Stimulated activated CD8-positive, alpha-beta memory T cell treated with anti-CD3 and anti-CD28 coated beads, Interleukin-2, amount 100 ng/mL, for 48 hours (primary cell): Measurements from ENCODE around the gene GSTP1.
"Not testable (repeated sequence)": the region's sequence is repeated elsewhere in the genome, so short reads cannot be mapped to it uniquely, and the experiment has no call there.

Experiments
- DNase-seq, 2 donors: peaks; one replicate each; pipeline ENCODE4 v3.0.0-alpha.2; 2020; ENCODE audit warnings: low read depth in 2 of 2

Gene GSTP1

DNA sequence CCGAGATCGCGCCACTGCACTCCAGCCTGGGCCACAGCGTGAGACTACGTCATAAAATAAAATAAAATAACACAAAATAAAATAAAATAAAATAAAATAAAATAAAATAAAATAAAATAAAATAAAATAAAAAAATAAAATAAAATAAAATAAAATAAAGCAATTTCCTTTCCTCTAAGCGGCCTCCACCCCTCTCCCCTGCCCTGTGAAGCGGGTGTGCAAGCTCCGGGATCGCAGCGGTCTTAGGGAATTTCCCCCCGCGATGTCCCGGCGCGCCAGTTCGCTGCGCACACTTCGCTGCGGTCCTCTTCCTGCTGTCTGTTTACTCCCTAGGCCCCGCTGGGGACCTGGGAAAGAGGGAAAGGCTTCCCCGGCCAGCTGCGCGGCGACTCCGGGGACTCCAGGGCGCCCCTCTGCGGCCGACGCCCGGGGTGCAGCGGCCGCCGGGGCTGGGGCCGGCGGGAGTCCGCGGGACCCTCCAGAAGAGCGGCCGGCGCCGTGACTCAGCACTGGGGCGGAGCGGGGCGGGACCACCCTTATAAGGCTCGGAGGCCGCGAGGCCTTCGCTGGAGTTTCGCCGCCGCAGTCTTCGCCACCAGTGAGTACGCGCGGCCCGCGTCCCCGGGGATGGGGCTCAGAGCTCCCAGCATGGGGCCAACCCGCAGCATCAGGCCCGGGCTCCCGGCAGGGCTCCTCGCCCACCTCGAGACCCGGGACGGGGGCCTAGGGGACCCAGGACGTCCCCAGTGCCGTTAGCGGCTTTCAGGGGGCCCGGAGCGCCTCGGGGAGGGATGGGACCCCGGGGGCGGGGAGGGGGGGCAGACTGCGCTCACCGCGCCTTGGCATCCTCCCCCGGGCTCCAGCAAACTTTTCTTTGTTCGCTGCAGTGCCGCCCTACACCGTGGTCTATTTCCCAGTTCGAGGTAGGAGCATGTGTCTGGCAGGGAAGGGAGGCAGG, at the start of gene GSTP1:
GSTP1 (plus strand) TSS at position 566 of the 958 bp plus-strand sequence; CDS start at position 598, 32 bp downstream.
- peak; percentile 80 to 83 for DNase-seq

DNA sequence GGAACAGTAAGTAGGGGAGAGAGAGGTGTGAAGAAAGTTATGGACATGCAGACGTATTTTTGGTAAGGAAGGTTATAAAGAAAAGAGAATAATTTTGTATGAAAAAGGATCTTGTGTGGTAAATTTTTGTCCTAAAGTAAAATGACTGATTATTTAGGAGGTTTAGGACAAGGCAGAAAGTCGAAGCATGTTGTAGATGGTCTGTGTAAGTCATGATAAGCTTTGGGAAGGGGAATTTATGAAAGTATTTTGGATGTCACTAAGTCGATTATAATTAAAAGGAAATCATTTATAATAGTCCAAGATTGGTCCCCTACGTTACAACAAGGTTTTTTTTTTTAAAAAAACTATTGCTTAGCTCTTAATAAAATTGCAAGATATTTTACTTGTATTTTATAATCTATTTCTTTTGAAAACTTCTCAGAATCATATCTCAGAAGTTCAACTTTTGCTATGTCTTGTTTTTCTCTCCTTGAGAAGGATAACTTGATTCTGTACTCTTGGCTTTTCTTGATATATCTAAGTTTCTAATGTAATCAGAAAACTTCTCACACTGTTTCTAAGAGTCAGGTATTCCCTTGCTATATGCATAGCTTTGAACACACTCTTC, 49.4 kb upstream of the GSTP1 start:
- no peak for DNase-seq

DNA sequence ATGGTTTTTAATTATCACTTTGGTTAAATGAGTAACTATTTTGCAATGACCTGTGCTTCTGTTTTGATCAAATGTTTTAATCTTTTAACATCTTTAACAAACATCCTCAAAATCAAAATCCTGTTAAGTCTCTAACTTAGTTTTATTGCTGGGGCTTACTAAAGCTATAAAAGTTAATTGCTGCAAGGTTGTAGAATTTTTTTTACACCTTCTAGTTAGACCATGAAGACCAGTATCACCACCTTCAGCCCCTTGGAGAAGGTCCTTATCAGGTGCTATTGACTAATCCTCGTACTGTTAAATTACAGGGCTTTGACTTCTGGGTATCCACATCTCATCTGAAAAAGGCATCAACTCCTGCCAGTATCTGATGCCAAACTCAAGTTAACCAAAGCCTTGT, 48.1 kb upstream of the GSTP1 start:
- no peak for DNase-seq

DNA sequence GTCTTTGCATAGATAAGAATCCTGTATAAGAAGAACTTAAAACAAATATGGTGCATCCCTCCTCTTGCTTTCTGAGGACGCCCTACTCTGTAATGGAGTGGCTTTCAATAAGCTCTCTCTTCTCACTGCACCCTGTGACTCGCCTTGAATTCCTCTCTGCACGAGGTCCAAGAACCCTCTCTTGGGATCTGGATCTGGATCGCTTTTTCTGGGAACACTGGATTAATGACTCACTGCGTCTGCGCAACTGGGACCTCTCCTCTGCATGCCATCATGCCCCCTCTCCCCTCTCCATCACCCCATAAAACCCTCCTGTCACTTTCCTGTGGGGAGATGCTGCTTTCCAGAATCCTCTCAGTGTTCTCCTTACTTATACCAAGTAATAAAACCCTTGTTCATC, 45.3 kb upstream of the GSTP1 start:
- no peak for DNase-seq

DNA sequence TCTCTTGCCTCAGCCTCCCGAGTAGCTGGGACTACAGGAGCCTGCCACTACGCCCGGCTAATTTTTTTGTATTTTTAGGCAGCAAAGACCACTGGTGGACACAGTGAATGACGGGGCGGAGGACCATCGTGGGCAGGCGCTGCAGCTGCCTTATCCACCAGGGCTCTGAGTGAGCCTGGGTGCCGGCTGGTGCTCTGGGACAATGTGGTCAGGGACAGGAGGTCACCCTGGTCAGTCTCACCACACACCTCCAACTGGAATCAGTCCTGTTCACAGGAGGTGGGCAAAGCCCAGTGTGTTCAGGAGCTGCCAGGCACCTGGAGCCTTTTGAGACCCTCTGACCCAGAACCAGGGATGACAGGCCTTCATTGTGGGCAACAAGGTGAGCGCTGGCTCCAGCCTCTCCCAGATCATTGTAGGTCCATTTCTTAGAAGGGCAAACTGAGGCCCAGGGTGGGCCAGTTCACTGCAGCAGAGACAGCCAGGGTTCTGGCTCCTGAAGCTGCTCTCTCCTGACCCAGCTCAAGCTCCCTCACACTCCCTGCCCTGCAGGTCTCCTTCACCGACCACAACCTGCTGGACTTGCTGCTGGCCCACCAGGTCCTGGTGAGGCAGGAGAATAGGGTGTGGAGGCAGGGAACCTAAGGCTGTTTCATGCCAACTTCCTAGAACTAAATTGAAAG, 44.6 kb upstream of the GSTP1 start:
- DNase-seq: no peak

DNA sequence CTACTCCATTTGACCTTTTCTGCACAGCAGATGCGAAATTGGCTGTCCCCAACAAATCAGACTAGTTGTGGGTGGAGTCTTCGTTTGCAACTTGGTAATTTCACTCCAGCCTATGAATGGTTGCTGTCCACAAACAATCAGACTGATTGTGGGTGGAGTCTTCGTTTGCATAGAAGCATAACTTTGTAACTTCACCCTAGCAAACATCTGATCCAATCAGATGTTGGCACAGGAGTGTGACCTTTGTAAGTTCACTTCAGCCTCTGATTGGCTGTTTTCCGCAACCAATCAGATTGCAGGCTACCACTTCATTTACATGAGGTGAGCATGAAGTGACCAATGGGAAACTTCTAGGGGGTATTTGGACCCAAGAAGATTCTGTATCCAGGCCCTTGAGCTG, 44.1 kb upstream of the GSTP1 start:
- DNase-seq: no peak

DNA sequence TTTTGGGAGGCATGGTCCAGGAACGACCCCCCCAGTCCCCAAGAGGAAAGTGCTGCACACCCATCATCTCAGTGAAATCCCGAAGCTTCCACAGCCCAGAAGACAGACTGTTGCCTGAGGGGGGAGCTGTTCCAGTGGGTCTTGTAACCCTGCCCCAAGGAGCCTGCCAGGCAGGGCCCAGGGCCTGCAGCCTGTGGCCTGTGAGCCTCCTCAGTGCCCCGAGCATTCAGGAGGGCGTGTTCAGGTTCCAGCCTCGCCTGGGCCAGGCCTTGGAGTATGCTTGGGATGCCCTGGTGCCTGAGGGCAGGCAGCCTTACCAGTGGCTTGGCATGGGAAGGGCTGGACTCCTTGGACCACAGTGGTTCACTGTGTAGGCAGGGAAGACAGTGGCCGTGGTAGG, 42.4 kb upstream of the GSTP1 start:
- DNase-seq: no peak

DNA sequence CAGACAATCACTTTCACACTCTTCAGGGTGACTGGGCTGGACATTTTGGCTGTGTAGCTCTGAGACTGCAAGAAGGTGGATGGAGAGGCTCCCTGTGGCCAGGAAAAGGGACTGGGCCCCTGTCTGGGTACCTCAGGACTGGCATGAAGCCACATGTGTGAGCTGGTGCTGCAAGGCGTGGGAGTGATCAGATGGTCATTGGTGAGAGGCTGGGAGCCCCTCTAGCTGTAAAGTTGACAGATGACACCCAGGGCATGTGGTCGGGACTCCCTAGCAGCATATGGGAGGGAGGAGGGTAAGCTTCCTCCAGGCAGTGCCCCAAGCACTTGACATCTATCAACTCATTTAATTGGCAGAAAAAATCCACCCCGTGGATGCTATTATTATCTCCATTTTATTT, 41.4 kb upstream of the GSTP1 start:
- no peak for DNase-seq

DNA sequence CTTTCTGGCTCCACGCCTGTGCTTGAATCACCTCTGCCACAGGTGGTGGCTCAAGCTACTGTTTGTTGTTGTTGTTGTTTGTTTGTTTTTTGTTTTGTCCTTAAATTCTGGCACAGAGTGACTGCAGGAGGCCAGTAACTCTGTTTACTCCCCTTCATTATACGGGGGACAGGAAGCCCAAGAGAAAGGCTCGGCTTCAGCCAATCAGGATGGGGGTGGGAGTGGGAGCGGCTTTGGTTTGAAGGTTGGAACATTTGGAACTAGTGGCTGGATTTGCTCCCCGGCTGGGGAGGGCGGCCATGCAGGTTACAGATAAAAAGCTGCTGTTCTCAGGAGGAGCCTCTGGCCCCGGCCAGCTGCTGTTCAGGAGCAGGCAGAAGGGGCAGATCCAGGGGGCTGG, 40.6 kb upstream of the GSTP1 start:
- DNase-seq: no peak

DNA sequence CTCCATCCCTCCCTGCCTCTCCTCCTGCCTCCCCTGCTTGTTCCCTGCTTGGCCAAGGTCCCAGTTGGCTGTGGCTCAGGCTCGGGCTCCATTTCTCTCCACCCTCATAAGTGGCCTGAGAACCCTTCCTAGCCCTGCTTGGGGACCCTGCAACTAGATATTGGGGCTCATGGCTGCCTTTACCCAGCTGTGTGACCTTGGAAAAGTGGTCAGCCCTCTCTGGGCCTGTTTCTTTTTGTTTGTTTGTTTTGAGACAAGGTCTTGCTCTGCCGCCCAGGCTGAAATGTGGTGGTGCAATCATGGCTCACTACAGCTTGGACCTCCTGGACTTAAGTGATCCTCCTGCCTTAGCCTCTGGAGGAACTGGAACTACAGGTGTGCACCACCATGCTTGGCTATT, 40.0 kb upstream of the GSTP1 start:
- no peak for DNase-seq

DNA sequence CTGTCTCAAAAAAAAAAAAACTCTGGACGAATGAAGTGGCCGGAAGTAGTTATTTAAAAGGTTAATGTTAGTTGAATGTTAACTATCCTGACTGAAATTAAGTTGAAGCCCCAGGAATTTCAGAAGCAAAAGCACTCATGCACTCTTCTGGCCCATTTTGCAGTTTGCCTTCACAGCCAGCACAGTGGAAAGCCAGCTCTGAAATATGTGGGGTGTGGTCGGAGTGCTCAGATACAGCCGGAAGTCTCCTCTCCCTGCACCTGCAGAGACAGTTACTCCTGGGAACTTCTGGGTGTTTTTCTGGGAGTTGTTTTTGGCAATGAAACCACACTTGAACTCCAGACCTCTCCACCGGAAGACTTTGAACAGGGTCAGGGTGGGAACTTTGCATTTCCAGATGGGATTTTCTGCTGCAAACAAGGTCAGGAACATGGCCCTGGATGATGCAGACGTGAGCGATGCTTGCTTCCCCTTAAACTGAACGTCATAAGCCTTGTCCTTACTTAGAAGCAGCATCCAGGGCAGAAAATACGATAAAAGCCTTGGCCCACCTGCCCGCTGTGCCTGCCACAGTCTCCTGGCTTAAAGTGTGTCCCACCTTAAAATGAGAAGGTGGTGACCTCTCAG, 38.9 kb upstream of the GSTP1 start:
- no peak for DNase-seq

DNA sequence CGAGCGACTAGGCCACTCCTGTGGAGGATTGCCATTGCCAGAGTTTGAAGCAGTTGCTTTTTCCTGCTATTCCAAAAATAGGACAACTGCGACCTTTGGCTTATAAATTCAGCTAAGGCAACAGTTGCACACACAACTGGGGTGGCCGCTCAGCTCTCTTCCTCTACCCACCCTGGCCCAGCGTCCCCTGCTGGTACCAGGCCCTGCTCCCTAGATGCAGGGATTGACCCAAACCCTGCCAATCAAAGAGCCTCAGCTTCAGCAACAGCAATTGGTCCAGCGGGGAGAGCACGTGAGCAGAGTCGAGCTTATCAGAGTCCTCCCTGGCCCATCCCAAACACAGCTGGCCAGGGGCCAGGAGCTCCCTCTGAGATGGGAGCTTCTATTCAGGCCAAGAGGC, 38.3 kb upstream of the GSTP1 start:
- DNase-seq: no peak

DNA sequence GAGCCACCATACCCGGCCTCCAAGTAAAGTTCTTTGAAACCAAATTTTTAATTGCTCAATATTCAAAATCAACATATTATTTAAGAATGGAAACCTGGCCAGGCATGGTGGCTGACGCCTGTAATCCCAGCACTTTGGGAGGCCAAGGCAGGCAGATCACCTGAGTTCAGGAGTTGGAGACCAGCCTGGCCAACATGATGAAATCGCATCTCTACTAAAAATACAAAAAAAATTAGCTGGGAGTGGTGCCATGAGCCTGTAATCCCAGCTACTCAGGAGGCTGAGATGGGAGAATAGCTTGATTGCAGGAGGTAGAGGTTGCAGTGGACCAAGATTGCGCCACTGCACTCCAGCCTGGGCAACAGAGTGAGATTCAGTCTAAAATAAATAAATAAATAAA, 35.5 kb upstream of the GSTP1 start:
- DNase-seq: not testable (repeated sequence)

DNA sequence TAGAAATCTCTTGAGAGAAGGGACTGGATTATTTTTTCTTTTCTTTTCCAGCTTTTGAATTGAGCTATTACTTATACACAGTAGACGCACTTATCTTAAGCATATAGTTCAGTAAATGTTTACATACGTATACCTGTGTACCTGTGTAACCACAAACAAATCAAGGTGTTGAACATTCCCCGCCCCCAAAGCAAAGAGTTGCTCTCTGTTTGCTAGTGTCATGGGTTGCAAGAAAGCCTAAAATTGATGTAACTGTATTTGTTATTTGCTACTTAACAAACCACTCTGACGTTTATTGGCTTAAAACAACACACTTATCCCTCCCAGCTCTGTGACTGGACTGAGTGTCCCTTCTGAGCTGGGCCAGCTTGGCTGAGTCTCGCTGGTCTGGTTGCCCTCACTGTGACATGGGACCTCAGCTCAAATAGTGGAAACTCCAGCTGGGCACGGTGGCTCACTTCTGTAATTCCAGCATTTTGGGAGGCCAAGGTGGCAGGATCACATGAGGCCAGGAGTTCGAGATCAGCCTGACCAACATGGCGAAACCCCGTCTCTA, 35.0 kb upstream of the GSTP1 start:
- DNase-seq: no peak

DNA sequence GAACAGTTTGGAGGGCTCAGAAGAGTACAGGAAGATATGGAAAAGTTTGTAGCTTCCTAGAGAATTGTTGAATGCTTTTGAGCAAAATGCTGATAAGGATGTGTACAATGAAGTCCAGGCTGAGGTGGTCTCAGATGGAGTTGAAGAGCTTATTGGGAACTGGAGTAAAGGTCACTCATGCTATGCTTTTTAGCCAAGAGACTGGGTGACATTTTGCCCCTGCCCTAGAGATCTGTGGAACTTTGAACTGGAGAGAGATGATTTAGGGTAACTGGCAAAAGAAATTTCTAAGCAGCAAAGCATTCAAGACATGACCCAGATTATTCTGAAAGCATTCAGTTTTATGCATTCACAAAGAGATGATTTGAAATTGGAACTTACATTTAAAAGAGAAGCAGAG, 32.5 kb upstream of the GSTP1 start:
- no peak for DNase-seq

DNA sequence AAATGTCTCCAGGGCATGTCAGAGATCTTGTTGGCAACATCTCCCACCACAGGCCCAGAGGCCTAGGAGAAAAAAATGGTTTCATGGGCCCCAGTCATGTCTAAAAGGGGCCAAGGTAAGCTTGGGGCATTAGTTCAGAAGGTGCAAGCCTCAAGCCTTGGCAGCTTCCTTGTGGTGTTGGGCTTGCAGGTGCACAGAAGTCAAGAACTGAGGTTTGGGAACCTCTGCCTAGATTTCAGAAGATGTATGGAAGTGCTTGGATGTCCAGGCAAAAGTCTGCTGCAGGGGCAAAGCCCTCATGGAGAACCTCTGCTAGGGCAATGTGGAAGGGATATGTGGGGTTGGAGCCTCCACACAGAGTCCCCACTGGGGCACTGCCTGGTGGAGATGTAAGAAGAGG, 31.9 kb upstream of the GSTP1 start:
- DNase-seq: not testable (repeated sequence)

DNA sequence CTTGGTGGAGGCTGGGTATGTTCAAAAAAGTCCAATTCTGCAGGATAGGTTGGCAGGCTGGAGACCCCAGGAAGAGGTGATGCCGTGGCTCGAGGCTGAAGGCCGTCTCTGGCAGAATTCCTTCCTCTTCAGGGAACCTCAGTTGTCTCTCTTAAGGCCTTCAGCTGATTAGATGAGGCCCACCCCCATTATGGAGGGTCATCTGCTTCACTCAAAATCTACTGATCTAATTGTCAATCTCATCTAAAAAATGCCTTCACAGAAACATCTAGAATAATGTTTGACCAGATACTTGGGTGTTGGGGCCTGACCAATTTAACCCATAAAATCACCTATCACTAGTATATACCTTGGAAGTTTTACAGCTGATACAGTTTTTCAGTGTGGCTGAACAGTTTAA, 27.4 kb upstream of the GSTP1 start:
- DNase-seq: no peak

DNA sequence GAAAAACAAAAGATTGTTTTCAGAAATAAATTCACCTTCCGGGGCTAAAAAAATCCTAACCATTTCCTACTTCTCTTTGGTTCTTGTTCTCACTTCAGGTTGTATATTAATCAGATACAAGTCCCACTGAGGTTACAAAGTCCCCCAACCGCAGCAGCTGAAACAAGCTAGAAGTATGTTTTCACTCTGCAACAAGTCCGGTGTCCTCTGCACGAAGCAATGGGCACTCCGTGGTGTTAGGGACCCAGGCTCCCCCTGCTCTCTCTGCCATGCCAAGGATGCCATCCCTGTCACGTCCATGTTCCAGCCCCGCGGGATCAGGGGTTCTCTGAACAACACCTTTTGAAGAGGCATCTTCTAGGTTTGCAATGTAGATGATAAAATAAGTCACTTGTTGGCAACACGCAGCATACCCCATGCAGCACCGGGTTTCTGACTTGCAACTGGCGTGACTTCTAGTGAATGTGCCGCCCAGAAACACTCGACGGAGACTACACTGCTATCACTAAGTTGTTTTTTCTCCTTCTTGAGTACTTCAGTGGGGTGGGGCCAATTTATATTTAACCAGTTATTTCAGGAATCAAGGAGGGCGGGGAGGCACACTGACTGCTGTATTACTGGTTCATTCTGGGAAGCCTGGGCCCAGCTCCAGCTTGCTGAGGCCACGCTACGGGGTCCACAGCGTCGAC, 25.4 kb upstream of the GSTP1 start:
- no peak for DNase-seq

DNA sequence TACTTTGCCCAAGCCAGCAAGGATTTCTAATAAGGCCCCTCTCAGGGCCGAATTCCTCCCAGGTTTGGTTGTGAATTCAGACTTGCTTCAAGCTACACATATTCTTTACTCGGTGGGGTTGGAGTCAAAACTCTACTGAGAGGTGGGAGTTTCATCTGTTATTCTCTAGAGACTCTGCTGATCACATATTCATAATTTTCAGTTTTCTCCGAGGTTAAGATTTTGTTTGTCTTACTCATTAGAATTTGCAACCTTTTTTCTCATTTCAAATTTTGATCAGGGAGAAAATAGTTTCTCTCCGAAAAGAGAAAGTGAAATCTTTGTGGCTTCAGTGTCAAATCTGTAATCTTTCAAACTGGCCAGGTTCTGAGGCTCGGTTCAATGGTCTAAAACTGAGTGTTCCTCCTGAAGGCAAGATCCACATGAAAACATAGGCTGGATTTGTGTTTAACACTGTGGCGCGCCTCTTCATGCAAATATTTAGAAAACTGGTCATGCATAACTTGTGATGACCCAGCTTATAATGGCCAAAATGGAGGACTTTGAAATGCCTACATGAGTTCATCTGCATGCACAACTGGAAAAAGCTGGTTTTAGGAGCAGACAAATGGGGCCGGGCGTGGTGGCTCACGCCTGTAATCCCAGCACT, 21.5 kb upstream of the GSTP1 start:
- no peak for DNase-seq

DNA sequence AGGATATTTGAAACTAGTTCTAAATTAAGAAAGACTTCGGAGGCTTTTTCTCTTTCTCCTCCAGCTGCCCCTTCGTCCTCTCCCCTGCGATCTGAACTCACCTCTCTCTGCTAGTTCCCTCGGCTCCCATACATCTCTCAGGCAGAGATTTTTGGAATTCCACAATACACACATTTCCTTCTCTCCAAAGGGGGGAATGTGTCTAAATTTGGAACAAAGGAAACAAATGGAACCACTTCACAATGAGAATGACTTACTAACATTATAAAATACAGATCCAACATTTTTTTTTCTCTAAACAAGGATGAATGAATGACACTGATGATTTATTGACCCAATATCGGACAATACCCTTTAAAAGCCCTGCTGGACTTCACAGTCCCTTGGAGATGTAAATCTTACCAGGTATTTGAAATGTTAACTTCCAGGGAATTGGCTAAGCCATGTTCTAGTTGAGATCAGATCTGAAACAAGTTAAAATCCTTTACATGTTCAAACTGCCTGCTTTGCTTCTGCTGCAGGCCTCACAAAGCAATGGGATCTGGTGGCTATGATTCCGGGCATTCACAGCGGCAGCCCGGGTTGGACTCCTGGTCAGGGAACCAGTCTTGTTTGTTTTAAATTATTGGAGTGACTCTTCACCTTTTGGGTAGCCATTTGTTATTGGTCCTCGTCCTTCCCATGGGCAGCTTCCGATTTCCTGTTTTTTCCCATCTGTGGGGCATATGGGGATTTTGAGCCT, 20.5 kb upstream of the GSTP1 start:
- no peak for DNase-seq
